Glutamatergic neuron (in vitro differentiated cells): Measurements from ENCODE around the gene MXRA8. TPM values are rescaled to one million over a fixed set of nuclear protein-coding genes. Genes with fewer than 3 reads are reported as not detected.

ENCODE experiments used
- DNase-seq: peaks from one replicate; pipeline ENCODE4 v3.0.0; 2022
- H3K27ac Mint-ChIP-seq: one replicate; pipeline ENCODE4 v1.8.0; 2020; ENCODE audit warnings: mild to moderate bottlenecking, mixed read lengths, inconsistent platforms; ENCODE audit not compliant: unreplicated experiment
- H3K27me3 Mint-ChIP-seq: one replicate; pipeline ENCODE4 v1.8.0; 2020; ENCODE audit warnings: mild to moderate bottlenecking, moderate library complexity, mixed read lengths, inconsistent platforms; ENCODE audit not compliant: unreplicated experiment
- H3K36me3 Mint-ChIP-seq: one replicate; pipeline ENCODE4 v1.8.0; 2020; ENCODE audit warnings: mild to moderate bottlenecking, mixed read lengths, inconsistent platforms; ENCODE audit not compliant: unreplicated experiment
- H3K4me1 Mint-ChIP-seq: one replicate; pipeline ENCODE4 v1.8.0; 2020; ENCODE audit warnings: mild to moderate bottlenecking, low read depth, mixed read lengths, inconsistent platforms; ENCODE audit not compliant: unreplicated experiment
- H3K4me3 Mint-ChIP-seq: one replicate; pipeline ENCODE4 v1.8.0; 2020; ENCODE audit warnings: mild to moderate bottlenecking, mixed read lengths, inconsistent platforms; ENCODE audit not compliant: unreplicated experiment
- H3K9me3 Mint-ChIP-seq: one replicate; pipeline ENCODE4 v1.8.0; 2020; ENCODE audit warnings: mild to moderate bottlenecking, moderate library complexity, mixed read lengths, inconsistent platforms; ENCODE audit not compliant: unreplicated experiment
- CTCF ChIP-seq: fragments of 200-600 bp; sonication (generic); IDR thresholded peaks from one replicate; pipeline ENCODE4 v1.5.0; 2021; ENCODE audit not compliant: partially characterized antibody, unreplicated experiment
- total RNA-seq: library from RNA; stranded (reverse); fragmentation: NEBNext Ultra II Directional; extraction: Animal tissue kit (Norgen Biotek cat#: 25700); gene quantifications from one replicate; pipeline ENCODE4 v1.2.1, GENCODE V29; 2021; ENCODE audit not compliant: unreplicated experiment

Gene MXRA8
- total RNA-seq, 1 donor from 2014 or later, result 7.7 TPM

GRCh38 chr1:1348420-1349255 is 9.7 kb downstream of the MXRA8 start:
- H3K27ac Mint-ChIP-seq, result peak overlapping the region; percentile 28
- DNase-seq, result no peak
- no peaks in the 10 kb centered on the region for H3K36me3 Mint-ChIP-seq
- no peak for TF ChIP-seq CTCF
- peaks cover 16% of the 10 kb centered on the region for H3K4me1 Mint-ChIP-seq
- peak overlapping the region; percentile 82 for H3K4me3 Mint-ChIP-seq
- peaks cover 3% of the 10 kb centered on the region for H3K9me3 Mint-ChIP-seq
- peaks cover 12% of the 10 kb centered on the region for H3K27me3 Mint-ChIP-seq

- Mint-ChIP-seq H3K4me1 (peaks cover 16% of the 10 kb centered on the region), H3K9me3 (peaks cover 3% of the 10 kb centered on the region), H3K27ac (peak overlapping the region; percentile 33)
These were observed 10.5 kb downstream of the MXRA8 start for GRCh38 chr1:1347663-1348419.

GRCh38 chr1:1347026-1347595 is 11.2 kb downstream of the MXRA8 start:
- Mint-ChIP-seq H3K36me3 (no peaks in the 10 kb centered on the region), H3K4me3 (peak overlapping the region; percentile 82), H3K9me3 (peaks cover under 1% of the 10 kb centered on the region), H3K27ac (no peak overlapping the region), H3K27me3 (peaks cover 8% of the 10 kb centered on the region), H3K4me1 (peaks cover 10% of the 10 kb centered on the region)
- TF ChIP-seq CTCF, result no peak
- DNase-seq, result no peak

More at GRCh38 chr1:1347663-1348419, 10.5 kb downstream of the MXRA8 start:
- Mint-ChIP-seq H3K27me3 (peaks cover 14% of the 10 kb centered on the region), H3K36me3 (no peaks in the 10 kb centered on the region), H3K4me3 (peak overlapping the region; percentile 82)
- no peak for TF ChIP-seq CTCF
- DNase-seq, result no peak

- H3K4me1 Mint-ChIP-seq, result peaks cover 8% of the 10 kb centered on the region
- H3K27me3 Mint-ChIP-seq, result peaks cover 7% of the 10 kb centered on the region
- DNase-seq, result no peak
- H3K36me3 Mint-ChIP-seq, result no peaks in the 10 kb centered on the region
- no peaks in the 10 kb centered on the region for H3K9me3 Mint-ChIP-seq
- no peak overlapping the region for H3K27ac Mint-ChIP-seq
- no peak for TF ChIP-seq CTCF
- H3K4me3 Mint-ChIP-seq, result peak overlapping the region; percentile 82
These were observed 11.9 kb downstream of the MXRA8 start for GRCh38 chr1:1346501-1346890.
